COR-L47 (cell line): Measurements from ENCODE around the gene GEMIN4.
"Not testable (repeated sequence)": the region's sequence is repeated elsewhere in the genome, so short reads cannot be mapped to it uniquely, and the experiment has no call there.

Source experiments
- DNase-seq: peaks from one replicate; lab custom pipeline; 2025; lab: John Stamatoyannopoulos, UW

GEMIN4 gene

GRCh38 chr17:778096-778495, 26.0 kb upstream of the GEMIN4 start:
- no peak for DNase-seq

GRCh38 chr17:774313-774584, 22.2 kb upstream of the GEMIN4 start:
- no peak for DNase-seq

- DNase-seq, result no peak
Measured at GRCh38 chr17:773467-774312, 21.6 kb upstream of the GEMIN4 start.

- no peak for DNase-seq
Measured at GRCh38 chr17:773016-773415, 21.0 kb upstream of the GEMIN4 start.

GRCh38 chr17:767076-767475, 15.0 kb upstream of the GEMIN4 start:
- no peak for DNase-seq

GRCh38 chr17:760371-760770, 8.3 kb upstream of the GEMIN4 start:
- DNase-seq, result no peak

GRCh38 chr17:759964-760363, 7.9 kb upstream of the GEMIN4 start:
- DNase-seq, result no peak

- not testable (repeated sequence) for DNase-seq
Measured at GRCh38 chr17:756010-756567, 4.0 kb upstream of the GEMIN4 start.

GRCh38 chr17:755319-755961, 3.4 kb upstream of the GEMIN4 start:
- DNase-seq, result not testable (repeated sequence)

- no peak for DNase-seq
Measured at GRCh38 chr17:753418-753817, 1.4 kb upstream of the GEMIN4 start.

GRCh38 chr17:752620-753219, 656 bp upstream of the GEMIN4 start:
- peak; percentile 30 for DNase-seq

GRCh38 chr17:751269-752001, 629 bp downstream of the GEMIN4 start:
- peak; percentile 15 for DNase-seq

- no peak for DNase-seq
Measured at GRCh38 chr17:750431-751037, 1.5 kb downstream of the GEMIN4 start.

GRCh38 chr17:749359-749758, 2.7 kb downstream of the GEMIN4 start:
- DNase-seq, result not testable (repeated sequence)

GRCh38 chr17:748604-749003, 3.5 kb downstream of the GEMIN4 start:
- DNase-seq, result not testable (repeated sequence)

- DNase-seq, result no peak
Measured at GRCh38 chr17:746783-747629, 5.1 kb downstream of the GEMIN4 start.

- DNase-seq, result no peak
Measured at GRCh38 chr17:746181-746580, 5.9 kb downstream of the GEMIN4 start.

GRCh38 chr17:745406-745805, 6.7 kb downstream of the GEMIN4 start:
- DNase-seq, result no peak

GRCh38 chr17:744937-745336, 7.1 kb downstream of the GEMIN4 start:
- no peak for DNase-seq

GRCh38 chr17:743139-743538, 8.9 kb downstream of the GEMIN4 start:
- DNase-seq, result no peak
